Endothelial cell of umbilical vein (primary cell): ENCODE results near the gene SLC12A8. TPM values are rescaled to one million over a fixed set of nuclear protein-coding genes. Genes with fewer than 3 reads are reported as not detected.
A peak's percentile ranks its signal among the peaks of the same experiment; 100 is the strongest.

Experiments
- BruUV-seq: library from RNA; stranded (reverse); fragments of 400-500 nt; replicated peaks from 2 replicates; lab custom pipeline; 2021; lab: Mats Ljungman, UMichigan
- CTCF ChIA-PET: fragments of 300-600, 350-600 bp; sonication (Branson Sonifier 250); formaldehyde crosslinking; loops from one replicate; lab custom pipeline; 2021; ENCODE audit warnings: antibody characterized with exemption, inconsistent platforms; lab: Charles Lee
- POLR2A ChIA-PET: fragments of 300-600, 350-600 bp; sonication (Branson Sonifier 250); formaldehyde crosslinking; loops from one replicate; lab custom pipeline; 2021; ENCODE audit warnings: antibody characterized with exemption, inconsistent platforms; lab: Charles Lee
- DNase-seq: peaks from one replicate; pipeline ENCODE4 v3.0.0-alpha.2; 2011; ENCODE audit warnings: low read depth, low spot score
- FAIRE-seq: peaks from 2 replicates; lab custom pipeline; 2011; peaks lifted over from hg19 to GRCh38; lab: Jason Lieb, UNC
- H2AFZ ChIP-seq: 2 replicates; pipeline ENCODE4 v1.6.0; 2012; ENCODE audit warnings: low read depth, low read length, control low read depth, inconsistent platforms
- H3K27ac ChIP-seq: 2 replicates; pipeline ENCODE4 v1.5.1; 2011; ENCODE audit warnings: low read depth, mild to moderate bottlenecking, control low read depth, low read length, moderate library complexity; ENCODE audit not compliant: insufficient read depth
- H3K27me3 ChIP-seq, 2 experiments: 2 replicates each; pipeline versions ENCODE4 v1.6.0 to v1.6.1; 2011; ENCODE audit warnings: low read length in 2 of 2, mixed read lengths in 1 of 2; ENCODE audit not compliant: control insufficient read depth in 2 of 2, insufficient read depth in 2 of 2
- H3K36me3 ChIP-seq, 2 experiments: 2 replicates in 1 of 2; 3 replicates in 1 of 2; pipeline ENCODE4 v1.5.1; 2011; ENCODE audit warnings: low read length in 2 of 2, mild to moderate bottlenecking in 1 of 2, moderate library complexity in 1 of 2; ENCODE audit not compliant: control insufficient read depth in 2 of 2, insufficient read depth in 2 of 2; ENCODE audit errors: extremely low read depth in 1 of 2
- H3K4me1 ChIP-seq: 3 replicates; pipeline ENCODE4 v1.5.1; 2011; ENCODE audit warnings: mild to moderate bottlenecking, low read length; ENCODE audit not compliant: control insufficient read depth, insufficient read depth; ENCODE audit errors: extremely low read depth
- H3K4me2 ChIP-seq: 2 replicates; pipeline ENCODE4 v1.6.1; 2011; ENCODE audit warnings: low read length, control low read depth, mixed read lengths; ENCODE audit not compliant: insufficient read depth
- H3K4me3 ChIP-seq, 3 experiments: fragments of 200-600 bp in 1 of 3; sonication (generic), shearing (Covaris generic) in 1 of 3; replicated peaks in 1 of 3; 2 replicates each; pipeline ENCODE4 v1.5.1; 2011 to 2016; ENCODE audit warnings: control low read depth in 3 of 3, low read length in 3 of 3, mild to moderate bottlenecking in 2 of 3, inconsistent platforms in 1 of 3, low read depth in 1 of 3, moderate library complexity in 1 of 3; ENCODE audit not compliant: insufficient read depth in 1 of 3
- H3K79me2 ChIP-seq: 2 replicates; pipeline ENCODE4 v1.6.0; 2012; ENCODE audit warnings: low read length, inconsistent platforms; ENCODE audit not compliant: control insufficient read depth, insufficient read depth
- H3K9ac ChIP-seq: replicated peaks from 2 replicates; pipeline ENCODE3; 2011; ENCODE audit warnings: low read length, control low read depth; ENCODE audit not compliant: insufficient read depth; ENCODE audit errors: extremely low read depth
- H3K9me1 ChIP-seq: replicated peaks from 3 replicates; pipeline ENCODE4 v1.6.0; 2011; ENCODE audit warnings: mild to moderate bottlenecking, low read length; ENCODE audit not compliant: control insufficient read depth, insufficient read depth; ENCODE audit errors: extremely low read depth
- H3K9me3 ChIP-seq: replicated peaks from 2 replicates; pipeline ENCODE4 v1.5.1; 2012; ENCODE audit warnings: low read length, inconsistent platforms; ENCODE audit not compliant: control insufficient read depth, insufficient read depth
- H4K20me1 ChIP-seq: replicated peaks from 2 replicates; pipeline ENCODE3; 2011; ENCODE audit warnings: mild to moderate bottlenecking, low read length; ENCODE audit not compliant: control insufficient read depth, insufficient read depth; ENCODE audit errors: extremely low read depth
- EZH2 ChIP-seq: IDR thresholded peaks from 2 replicates; pipeline ENCODE4 v1.6.1; 2012; ENCODE audit warnings: borderline replicate concordance, low read depth, mild to moderate bottlenecking, moderate library complexity, low read length, inconsistent platforms; ENCODE audit not compliant: severe bottlenecking
- FOS ChIP-seq: IDR thresholded peaks from 2 replicates; pipeline ENCODE4 v1.6.1; 2011; ENCODE audit warnings: mild to moderate bottlenecking, low read length, moderate library complexity, borderline replicate concordance; ENCODE audit not compliant: insufficient read depth
- JUN ChIP-seq: IDR thresholded peaks from 2 replicates; pipeline ENCODE4 v1.6.1; 2011; ENCODE audit warnings: borderline replicate concordance, low read depth; ENCODE audit not compliant: insufficient read length, insufficient read depth
- POLR2A ChIP-seq: IDR thresholded peaks from 2 replicates; pipeline ENCODE4 v1.6.1; 2012; ENCODE audit warnings: low read depth, mild to moderate bottlenecking, control low read depth, low read length
- POLR2AphosphoS5 ChIP-seq: IDR thresholded peaks from 2 replicates; pipeline ENCODE4 v1.6.1; 2012; ENCODE audit warnings: low read depth, mild to moderate bottlenecking, control low read depth, low read length, moderate library complexity; ENCODE audit not compliant: insufficient read depth
- dilution Hi-C: fragments of 300-500 bp; cut with MboI; formaldehyde crosslinking; loops from one replicate; pipeline ENCODE4 v1.15.0; 2019; ENCODE audit warnings: low sequenced_read_pairs; ENCODE audit not compliant: extremely low pct_ligation_motif_present
- intact Hi-C: fragments of 100-400 bp; cut with micrococcal nuclease; formaldehyde crosslinking; loops from one replicate; pipeline ENCODE4 v1.10.0; 2022
- polyA plus RNA-seq, 4 experiments: library from polyadenylated mRNA; depleted of rRNA in 3 of 4; stranded (reverse) in 3 of 4; unstranded in 1 of 4; fragments of >200 nt; gene quantifications; 2 replicates each; pipeline versions ENCODE4 v1.2.1 to v1.2.3, GENCODE V29; 2011 to 2012; ENCODE audit warnings: missing spikeins in 1 of 4
- total RNA-seq: library from RNA; stranded (reverse); gene quantifications from 2 replicates; pipeline ENCODE4 v1.2.3, GENCODE V29; 2021

Gene SLC12A8
- total and polyA plus RNA-seq, 2 donors (not counting 3 experiments of a cell fraction or from before 2014, with no cell fraction given): 0.86 to 0.90 TPM

DNA sequence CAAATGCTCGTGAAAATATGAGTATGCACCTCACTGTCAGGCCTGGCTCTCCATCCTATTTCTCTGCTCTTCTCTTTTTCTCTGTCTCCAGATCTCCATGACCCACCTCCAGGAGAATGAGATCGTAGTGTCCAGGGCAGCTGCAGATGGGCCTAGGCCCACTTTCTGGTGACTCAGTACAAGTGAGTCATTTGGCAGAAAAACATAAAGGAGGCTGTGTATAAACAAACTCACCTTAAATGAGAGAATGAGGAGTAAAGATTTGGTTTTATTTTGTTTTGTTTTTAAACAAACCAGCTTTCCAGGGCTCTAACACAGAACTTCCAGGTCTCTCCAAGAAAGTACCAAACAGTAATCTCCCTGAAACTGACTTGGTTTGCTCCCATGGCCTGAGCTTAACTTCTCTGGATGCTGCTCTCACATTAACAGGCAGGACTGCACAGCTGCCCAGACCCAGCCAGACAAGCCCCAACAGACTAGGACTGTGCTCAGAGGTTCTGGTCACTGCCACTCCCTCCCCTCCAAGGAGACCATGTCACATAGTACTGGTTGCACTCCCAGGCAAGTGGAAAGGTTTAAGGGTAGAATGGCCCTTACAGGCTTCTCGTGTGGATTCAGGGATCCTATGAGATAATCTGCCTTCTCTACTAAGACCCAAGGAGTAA is 155.2 kb downstream of the SLC12A8 start:
- H3K9me3 ChIP-seq: no peaks in the 10 kb centered on the region
- no TSS peak for BruUV-seq
- no peak overlapping the region for H3K9ac ChIP-seq
- peak overlapping the region; percentile 34 for H3K27ac ChIP-seq
- dilution Hi-C loops (no loop called here), intact Hi-C loops (loop anchor here (2.0 to 10.0 kb wide), 4 partner anchors 71 to 317 kb away; partner anchors contain the start of gene ZNF148)
- TF ChIP-seq POLR2A (no peak), POLR2AphosphoS5 (no peak), EZH2 (no peak), FOS (peak; percentile 96), JUN (peak; percentile 81)
- peak; percentile 83 for DNase-seq
- CTCF ChIA-PET: interaction anchor here (0.8 to 1.7 kb wide), 4 partner anchors 12 to 130 kb away, joined by 4 to 5 read pairs (median 4); no protein-coding TSS in a partner anchor
- peaks cover 43% of the 10 kb centered on the region for H3K4me1 ChIP-seq
- POLR2A ChIA-PET: interaction anchor here (1.4 kb wide), 1 partner anchor 32 kb away, joined by 5 read pairs; no protein-coding TSS in a partner anchor
- peak; percentile 92 for FAIRE-seq
- no peaks in the 10 kb centered on the region for H3K36me3 ChIP-seq
- peaks cover 22% of the 10 kb centered on the region for H3K79me2 ChIP-seq
- H3K9me1 ChIP-seq: no peaks in the 10 kb centered on the region
- H2AFZ ChIP-seq: no peak overlapping the region
- no peak overlapping the region for H3K4me3 ChIP-seq
- H3K27me3 ChIP-seq: no peaks in the 10 kb centered on the region
- no peak overlapping the region for H3K4me2 ChIP-seq
- H4K20me1 ChIP-seq: no peaks in the 10 kb centered on the region
